SK-N-SH treated with all-trans-retinoic acid at 6 μM for 48 hours (cell line): ENCODE measurements around the gene SLC22A23.

ENCODE experiments used
- ATAC-seq: fragments of 200-7000 bp; cut with Tn5 transposase; 3 replicates; pipeline ENCODE4 v1.9.1; 2020; ENCODE audit warnings: mild to moderate bottlenecking, moderate library complexity
- ARNTL ChIP-seq: fragments of 450-650 bp; formaldehyde crosslinking; IDR thresholded peaks from 2 replicates; pipeline ENCODE4 v1.5.0; 2020; ENCODE audit warnings: low read depth, mild to moderate bottlenecking, moderate library complexity, borderline replicate concordance
- BACH2 ChIP-seq: fragments of 250-450 bp; sonication (Bioruptor Pico); IDR thresholded peaks from 2 replicates; pipeline ENCODE4 v1.9.0; 2021; ENCODE audit warnings: mild to moderate bottlenecking, borderline replicate concordance
- CSDC2 ChIP-seq: fragments of 250-450 bp; sonication (Bioruptor Pico); IDR thresholded peaks from 2 replicates; pipeline ENCODE4 v1.5.0; 2020; ENCODE audit warnings: mild to moderate bottlenecking, moderate library complexity
- ESRRG ChIP-seq: fragments of 250-450 bp; sonication (Bioruptor Pico); IDR thresholded peaks from 2 replicates; pipeline ENCODE4 v1.6.1; 2021; ENCODE audit warnings: mild to moderate bottlenecking
- GLIS3 ChIP-seq: fragments of 250-450 bp; sonication (Bioruptor Pico); IDR thresholded peaks from 2 replicates; pipeline ENCODE4 v1.5.0; 2020; ENCODE audit warnings: mild to moderate bottlenecking, moderate library complexity
- ISL1 ChIP-seq: fragments of 250-450 bp; sonication (Bioruptor Pico); IDR thresholded peaks from 2 replicates; pipeline ENCODE4 v2.1.2; 2022; ENCODE audit warnings: mild to moderate bottlenecking, moderate library complexity
- PPARA ChIP-seq: fragments of 250-450 bp; sonication (Bioruptor Pico); IDR thresholded peaks from 2 replicates; pipeline ENCODE4 v1.5.0; 2020; ENCODE audit warnings: mild to moderate bottlenecking, borderline replicate concordance
- RARB ChIP-seq: fragments of 250-450 bp; sonication (Bioruptor Pico); IDR thresholded peaks from 2 replicates; pipeline ENCODE4 v1.8.0; 2021; ENCODE audit warnings: mild to moderate bottlenecking, moderate library complexity
- SNAI2 ChIP-seq: fragments of 250-450 bp; sonication (Bioruptor Pico); IDR thresholded peaks from 2 replicates; pipeline ENCODE4 v1.5.0; 2020; ENCODE audit warnings: mild to moderate bottlenecking, moderate library complexity
- TCF4 ChIP-seq: fragments of 250-450 bp; sonication (Bioruptor Pico); IDR thresholded peaks from 2 replicates; pipeline ENCODE4 v1.8.0; 2021; ENCODE audit warnings: mild to moderate bottlenecking, moderate library complexity, borderline replicate concordance
- TOX ChIP-seq: fragments of 250-450 bp; sonication (Bioruptor Pico); IDR thresholded peaks from 2 replicates; pipeline ENCODE4 v1.8.0; 2021; ENCODE audit warnings: mild to moderate bottlenecking, moderate library complexity, borderline replicate concordance
- ZC3H10 ChIP-seq: fragments of 250-450 bp; sonication (Bioruptor Pico); IDR thresholded peaks from 2 replicates; pipeline ENCODE4 v1.5.1; 2021; ENCODE audit warnings: mild to moderate bottlenecking, moderate library complexity
- ZFP30 ChIP-seq: fragments of 450-650 bp; formaldehyde crosslinking; IDR thresholded peaks from 2 replicates; pipeline ENCODE4 v1.5.0; 2022; ENCODE audit warnings: mild to moderate bottlenecking, moderate library complexity
- ZNF565 ChIP-seq: fragments of 450-650 bp; formaldehyde crosslinking; conservative IDR thresholded peaks from 2 replicates; pipeline ENCODE4 v1.5.0; 2020; ENCODE audit warnings: low read depth, mild to moderate bottlenecking, moderate library complexity
- ZNF70 ChIP-seq: fragments of 450-650 bp; formaldehyde crosslinking; IDR thresholded peaks from 2 replicates; pipeline ENCODE4 v1.5.0; 2020; ENCODE audit warnings: mild to moderate bottlenecking, moderate library complexity
- ZNF8 ChIP-seq: fragments of 450-650 bp; formaldehyde crosslinking; IDR thresholded peaks from 2 replicates; pipeline ENCODE4 v1.5.0; 2020; ENCODE audit warnings: mild to moderate bottlenecking, moderate library complexity
- TF ChIP-seq, protein P1 (sequence below): fragments of 250-450 bp; sonication (Bioruptor Pico); IDR thresholded peaks from 2 replicates; pipeline ENCODE4 v1.8.0; 2021; ENCODE audit warnings: low read depth, mild to moderate bottlenecking, moderate library complexity, borderline replicate concordance
- TF ChIP-seq, protein P2 (sequence below): fragments of 250-450 bp; sonication (Bioruptor Pico); IDR thresholded peaks from 2 replicates; pipeline ENCODE4 v1.5.0; 2020; ENCODE audit warnings: mild to moderate bottlenecking, moderate library complexity
- TF ChIP-seq, protein P3 (sequence below): fragments of 250-450 bp; sonication (Bioruptor Pico); IDR thresholded peaks from 2 replicates; pipeline ENCODE4 v1.5.1; 2021; ENCODE audit warnings: mild to moderate bottlenecking, moderate library complexity
- TF ChIP-seq, protein P4 (sequence below): fragments of 250-450 bp; sonication (Bioruptor Pico); IDR thresholded peaks from 2 replicates; pipeline ENCODE4 v1.8.0; 2020; ENCODE audit warnings: mild to moderate bottlenecking, moderate library complexity, borderline replicate concordance

The SLC22A23 gene

DNA sequence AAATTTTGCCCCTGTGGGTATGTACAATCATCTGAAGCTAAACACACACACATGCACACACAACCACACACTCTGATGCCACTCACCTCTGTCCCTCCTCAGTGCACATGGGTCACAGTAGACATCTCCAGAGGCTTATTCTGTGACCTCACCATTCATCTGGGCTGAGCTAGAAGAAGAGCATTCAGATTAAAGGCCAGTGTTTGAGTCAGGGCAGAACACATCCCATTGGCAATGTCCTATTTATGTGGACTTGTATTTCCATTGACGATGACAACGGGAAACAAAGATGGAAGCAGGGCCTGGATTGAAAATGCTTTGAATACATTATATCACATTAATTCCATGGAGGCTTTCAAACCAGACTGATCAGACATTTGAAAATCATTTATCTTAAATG is 26.8 kb upstream of the SLC22A23 start:
- no peak for ATAC-seq
- TF ChIP-seq, protein P1, sequence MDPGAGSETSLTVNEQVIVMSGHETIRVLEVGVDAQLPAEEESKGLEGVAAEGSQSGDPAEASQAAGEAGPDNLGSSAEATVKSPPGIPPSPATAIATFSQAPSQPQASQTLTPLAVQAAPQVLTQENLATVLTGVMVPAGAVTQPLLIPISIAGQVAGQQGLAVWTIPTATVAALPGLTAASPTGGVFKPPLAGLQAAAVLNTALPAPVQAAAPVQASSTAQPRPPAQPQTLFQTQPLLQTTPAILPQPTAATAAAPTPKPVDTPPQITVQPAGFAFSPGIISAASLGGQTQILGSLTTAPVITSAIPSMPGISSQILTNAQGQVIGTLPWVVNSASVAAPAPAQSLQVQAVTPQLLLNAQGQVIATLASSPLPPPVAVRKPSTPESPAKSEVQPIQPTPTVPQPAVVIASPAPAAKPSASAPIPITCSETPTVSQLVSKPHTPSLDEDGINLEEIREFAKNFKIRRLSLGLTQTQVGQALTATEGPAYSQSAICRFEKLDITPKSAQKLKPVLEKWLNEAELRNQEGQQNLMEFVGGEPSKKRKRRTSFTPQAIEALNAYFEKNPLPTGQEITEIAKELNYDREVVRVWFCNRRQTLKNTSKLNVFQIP (CRISPR knock-in tag): no peak
- TF ChIP-seq, protein P2, sequence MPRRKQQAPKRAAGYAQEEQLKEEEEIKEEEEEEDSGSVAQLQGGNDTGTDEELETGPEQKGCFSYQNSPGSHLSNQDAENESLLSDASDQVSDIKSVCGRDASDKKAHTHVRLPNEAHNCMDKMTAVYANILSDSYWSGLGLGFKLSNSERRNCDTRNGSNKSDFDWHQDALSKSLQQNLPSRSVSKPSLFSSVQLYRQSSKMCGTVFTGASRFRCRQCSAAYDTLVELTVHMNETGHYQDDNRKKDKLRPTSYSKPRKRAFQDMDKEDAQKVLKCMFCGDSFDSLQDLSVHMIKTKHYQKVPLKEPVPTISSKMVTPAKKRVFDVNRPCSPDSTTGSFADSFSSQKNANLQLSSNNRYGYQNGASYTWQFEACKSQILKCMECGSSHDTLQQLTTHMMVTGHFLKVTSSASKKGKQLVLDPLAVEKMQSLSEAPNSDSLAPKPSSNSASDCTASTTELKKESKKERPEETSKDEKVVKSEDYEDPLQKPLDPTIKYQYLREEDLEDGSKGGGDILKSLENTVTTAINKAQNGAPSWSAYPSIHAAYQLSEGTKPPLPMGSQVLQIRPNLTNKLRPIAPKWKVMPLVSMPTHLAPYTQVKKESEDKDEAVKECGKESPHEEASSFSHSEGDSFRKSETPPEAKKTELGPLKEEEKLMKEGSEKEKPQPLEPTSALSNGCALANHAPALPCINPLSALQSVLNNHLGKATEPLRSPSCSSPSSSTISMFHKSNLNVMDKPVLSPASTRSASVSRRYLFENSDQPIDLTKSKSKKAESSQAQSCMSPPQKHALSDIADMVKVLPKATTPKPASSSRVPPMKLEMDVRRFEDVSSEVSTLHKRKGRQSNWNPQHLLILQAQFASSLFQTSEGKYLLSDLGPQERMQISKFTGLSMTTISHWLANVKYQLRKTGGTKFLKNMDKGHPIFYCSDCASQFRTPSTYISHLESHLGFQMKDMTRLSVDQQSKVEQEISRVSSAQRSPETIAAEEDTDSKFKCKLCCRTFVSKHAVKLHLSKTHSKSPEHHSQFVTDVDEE: no peak
- TF ChIP-seq ARNTL (CRISPR knock-in tag): no peak
- TF ChIP-seq ZFP30: no peak
- no peak for TF ChIP-seq ESRRG
- no peak for TF ChIP-seq ISL1 (CRISPR knock-in tag)
- no peak for TF ChIP-seq BACH2 (CRISPR knock-in tag)
- no peak for TF ChIP-seq ZNF8 (CRISPR knock-in tag)
- no peak for TF ChIP-seq TOX (CRISPR knock-in tag)
- no peak for TF ChIP-seq CSDC2
- no peak for TF ChIP-seq GLIS3 (CRISPR knock-in tag)
- TF ChIP-seq SNAI2 (CRISPR knock-in tag): no peak
- no peak for TF ChIP-seq PPARA (CRISPR knock-in tag)
- TF ChIP-seq, protein P3, sequence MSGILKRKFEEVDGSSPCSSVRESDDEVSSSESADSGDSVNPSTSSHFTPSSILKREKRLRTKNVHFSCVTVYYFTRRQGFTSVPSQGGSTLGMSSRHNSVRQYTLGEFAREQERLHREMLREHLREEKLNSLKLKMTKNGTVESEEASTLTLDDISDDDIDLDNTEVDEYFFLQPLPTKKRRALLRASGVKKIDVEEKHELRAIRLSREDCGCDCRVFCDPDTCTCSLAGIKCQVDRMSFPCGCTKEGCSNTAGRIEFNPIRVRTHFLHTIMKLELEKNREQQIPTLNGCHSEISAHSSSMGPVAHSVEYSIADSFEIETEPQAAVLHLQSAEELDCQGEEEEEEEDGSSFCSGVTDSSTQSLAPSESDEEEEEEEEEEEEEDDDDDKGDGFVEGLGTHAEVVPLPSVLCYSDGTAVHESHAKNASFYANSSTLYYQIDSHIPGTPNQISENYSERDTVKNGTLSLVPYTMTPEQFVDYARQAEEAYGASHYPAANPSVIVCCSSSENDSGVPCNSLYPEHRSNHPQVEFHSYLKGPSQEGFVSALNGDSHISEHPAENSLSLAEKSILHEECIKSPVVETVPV: no peak
- no peak for TF ChIP-seq ZNF565 (CRISPR knock-in tag)

DNA sequence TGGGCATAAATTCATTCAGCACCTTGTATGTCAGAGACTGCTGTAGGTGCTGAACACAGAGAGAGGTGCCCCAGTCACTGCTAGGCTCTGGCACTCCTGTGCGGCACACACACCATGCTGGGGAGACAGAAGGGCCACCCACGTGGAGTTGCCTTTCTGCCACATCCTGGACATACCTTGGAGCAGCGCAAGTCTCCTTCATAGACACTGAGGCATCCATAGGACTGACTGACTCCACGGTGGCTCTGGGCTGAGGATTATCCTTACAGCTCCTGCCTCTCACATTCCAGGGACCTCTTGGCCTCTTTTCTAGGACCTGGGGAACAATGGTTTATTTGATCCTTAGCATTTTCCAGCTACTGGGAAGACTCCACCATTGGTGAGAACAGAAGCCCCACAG is 26.0 kb upstream of the SLC22A23 start:
- ATAC-seq: no peak
- no peak for TF ChIP-seq ESRRG
- TF ChIP-seq ZNF8 (CRISPR knock-in tag): no peak
- no peak for TF ChIP-seq SNAI2 (CRISPR knock-in tag)
- no peak for TF ChIP-seq TCF4 (CRISPR knock-in tag)
- TF ChIP-seq, all 23 proteins: peak for 0

DNA sequence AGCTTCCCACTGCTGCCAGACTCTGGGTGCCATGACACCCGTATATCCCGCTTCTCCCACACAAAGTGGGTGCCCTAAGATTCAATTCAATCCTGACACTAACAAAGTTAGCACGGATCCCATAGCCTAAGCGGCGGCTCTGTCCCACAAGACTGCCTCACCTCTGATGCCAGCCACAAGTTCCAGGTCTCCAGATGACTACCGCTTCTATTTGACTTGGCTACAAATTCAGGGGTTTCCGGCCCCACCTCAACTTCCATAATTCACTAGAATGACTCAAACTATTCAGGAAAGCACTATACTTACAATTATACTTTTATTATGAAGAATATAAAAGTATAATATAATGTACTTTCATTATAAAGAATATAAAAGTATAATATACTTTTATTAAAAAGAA is 24.8 kb upstream of the SLC22A23 start:
- TF ChIP-seq ISL1 (CRISPR knock-in tag) (no peak), ZC3H10 (no peak), PPARA (CRISPR knock-in tag) (no peak), RARB (no peak), BACH2 (CRISPR knock-in tag) (no peak)
- TF ChIP-seq, protein P1 (CRISPR knock-in tag): no peak
- TF ChIP-seq, protein P4, sequence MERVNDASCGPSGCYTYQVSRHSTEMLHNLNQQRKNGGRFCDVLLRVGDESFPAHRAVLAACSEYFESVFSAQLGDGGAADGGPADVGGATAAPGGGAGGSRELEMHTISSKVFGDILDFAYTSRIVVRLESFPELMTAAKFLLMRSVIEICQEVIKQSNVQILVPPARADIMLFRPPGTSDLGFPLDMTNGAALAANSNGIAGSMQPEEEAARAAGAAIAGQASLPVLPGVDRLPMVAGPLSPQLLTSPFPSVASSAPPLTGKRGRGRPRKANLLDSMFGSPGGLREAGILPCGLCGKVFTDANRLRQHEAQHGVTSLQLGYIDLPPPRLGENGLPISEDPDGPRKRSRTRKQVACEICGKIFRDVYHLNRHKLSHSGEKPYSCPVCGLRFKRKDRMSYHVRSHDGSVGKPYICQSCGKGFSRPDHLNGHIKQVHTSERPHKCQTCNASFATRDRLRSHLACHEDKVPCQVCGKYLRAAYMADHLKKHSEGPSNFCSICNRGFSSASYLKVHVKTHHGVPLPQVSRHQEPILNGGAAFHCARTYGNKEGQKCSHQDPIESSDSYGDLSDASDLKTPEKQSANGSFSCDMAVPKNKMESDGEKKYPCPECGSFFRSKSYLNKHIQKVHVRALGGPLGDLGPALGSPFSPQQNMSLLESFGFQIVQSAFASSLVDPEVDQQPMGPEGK (CRISPR knock-in tag): no peak

DNA sequence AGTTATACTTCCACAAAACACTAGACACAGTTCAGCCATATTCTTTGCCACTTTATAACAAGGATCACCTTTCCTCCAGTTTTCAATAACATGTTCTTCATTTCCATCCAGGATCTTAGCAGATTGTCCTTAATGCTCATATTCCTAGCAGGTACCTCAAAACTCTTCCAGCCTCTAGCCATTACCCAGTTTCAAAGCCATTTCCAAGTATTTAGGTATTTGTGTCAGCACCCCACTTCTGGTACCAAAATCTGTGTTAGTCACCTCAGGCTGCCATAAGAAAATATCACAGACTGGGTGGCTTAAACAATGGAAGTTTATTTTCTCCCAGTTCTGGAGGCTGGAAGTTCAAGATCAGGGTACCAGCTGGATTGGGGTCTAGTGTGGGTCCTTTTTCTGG is 23.2 kb upstream of the SLC22A23 start:
- TF ChIP-seq, protein P4 (CRISPR knock-in tag): no peak
- TF ChIP-seq ISL1 (CRISPR knock-in tag) (no peak), ZFP30 (no peak), PPARA (CRISPR knock-in tag) (no peak), ZC3H10 (no peak), ZNF70 (CRISPR knock-in tag) (no peak), ARNTL (CRISPR knock-in tag) (no peak)
- TF ChIP-seq, protein P1 (CRISPR knock-in tag): no peak
- TF ChIP-seq, protein P3: no peak
- ATAC-seq: no peak

More for the DNA sequence above, 24.8 kb upstream of the SLC22A23 start:
- ATAC-seq: no peak
